Spinal cord (tissue), 10 donors: ENCODE data around the gene ADAMTS13. TPM values are rescaled to one million over a fixed set of nuclear protein-coding genes. Genes with fewer than 3 reads are reported as not detected.

Source experiments
- DNase-seq, 6 donors: peaks; one replicate each; pipeline versions ENCODE4 v3.0.0 to v3.0.0-alpha.2; 2013 to 2015; ENCODE audit warnings: low spot score in 6 of 6, low read depth in 4 of 6
- H3K27ac ChIP-seq: one replicate; pipeline ENCODE4 v1.5.1; 2013; ENCODE audit warnings: low read depth, low read length, control low read depth
- H3K27me3 ChIP-seq: one replicate; pipeline ENCODE4 v1.6.1; 2013; ENCODE audit warnings: low read length; ENCODE audit not compliant: control insufficient read depth, insufficient read depth
- H3K36me3 ChIP-seq: one replicate; pipeline ENCODE4 v1.6.1; 2013; ENCODE audit warnings: low read length; ENCODE audit not compliant: control insufficient read depth, insufficient read depth
- H3K4me1 ChIP-seq: one replicate; pipeline ENCODE4 v1.6.1; 2013; ENCODE audit warnings: low read length; ENCODE audit not compliant: control insufficient read depth, insufficient read depth
- H3K4me3 ChIP-seq: one replicate; pipeline ENCODE4 v1.5.1; 2013; ENCODE audit warnings: low read depth, low read length, control low read depth
- H3K9me3 ChIP-seq: one replicate; pipeline ENCODE4 v1.6.1; 2013; ENCODE audit warnings: low read length; ENCODE audit not compliant: control insufficient read depth, insufficient read depth
- WGBS: methylation state at CpG from one replicate; pipeline ENCODE4 v1.1.5; 2013; ENCODE audit warnings: missing lambda C conversion rate; ENCODE audit not compliant: insufficient coverage; 5-methylcytosine and 5-hydroxymethylcytosine counted together
- polyA plus RNA-seq, 2 donors: library from polyadenylated mRNA; unstranded; fragments of 120-200 nt; gene quantifications; one replicate each; pipeline ENCODE4 v1.2.1, GENCODE V29; 2013; ENCODE audit not compliant: insufficient read length in 2 of 2
- total RNA-seq, 2 donors: library from RNA; depleted of rRNA in 1 of 2; stranded (reverse); fragments of 120-200 nt in 1 of 2; fragments of >200 nt in 1 of 2; gene quantifications; one replicate each; pipeline versions ENCODE4 v1.2.3 to v1.2.4, GENCODE V29; 2013 to 2014
- donor health status: healthy.

ADAMTS13 gene
- total and polyA plus RNA-seq, 4 donors, result 2.4 to 16.5 (median 9.7) TPM

DNA sequence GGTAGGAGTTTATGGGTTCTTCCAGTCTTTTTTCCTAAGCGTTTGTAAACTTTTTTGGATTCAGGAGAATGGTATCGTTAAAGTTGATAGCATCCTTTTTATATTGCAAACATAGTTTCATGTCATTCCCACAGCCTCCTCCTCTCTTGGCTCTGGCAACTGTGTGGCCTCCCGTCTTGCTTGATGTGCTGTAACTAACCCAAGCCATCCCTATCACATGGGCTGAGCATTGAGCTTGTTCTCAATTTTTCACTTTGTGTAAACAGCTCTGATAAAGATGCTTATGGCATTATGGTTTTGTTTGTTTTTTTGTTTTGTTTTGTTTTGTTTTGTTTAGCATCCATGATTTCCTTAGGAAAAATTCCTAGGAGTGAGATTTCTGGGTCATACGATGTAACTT, 41.4 kb upstream of the ADAMTS13 start:
- no peak for DNase-seq
- Histone ChIP-seq H3K27ac (no peak overlapping the region), H3K4me3 (no peak overlapping the region), H3K9me3 (no peaks in the 10 kb centered on the region), H3K27me3 (no peaks in the 10 kb centered on the region), H3K36me3 (peaks cover 9% of the 10 kb centered on the region), H3K4me1 (peaks cover 10% of the 10 kb centered on the region)
- 80% methylated on average over 1 of the region's 4 CpGs for WGBS

DNA sequence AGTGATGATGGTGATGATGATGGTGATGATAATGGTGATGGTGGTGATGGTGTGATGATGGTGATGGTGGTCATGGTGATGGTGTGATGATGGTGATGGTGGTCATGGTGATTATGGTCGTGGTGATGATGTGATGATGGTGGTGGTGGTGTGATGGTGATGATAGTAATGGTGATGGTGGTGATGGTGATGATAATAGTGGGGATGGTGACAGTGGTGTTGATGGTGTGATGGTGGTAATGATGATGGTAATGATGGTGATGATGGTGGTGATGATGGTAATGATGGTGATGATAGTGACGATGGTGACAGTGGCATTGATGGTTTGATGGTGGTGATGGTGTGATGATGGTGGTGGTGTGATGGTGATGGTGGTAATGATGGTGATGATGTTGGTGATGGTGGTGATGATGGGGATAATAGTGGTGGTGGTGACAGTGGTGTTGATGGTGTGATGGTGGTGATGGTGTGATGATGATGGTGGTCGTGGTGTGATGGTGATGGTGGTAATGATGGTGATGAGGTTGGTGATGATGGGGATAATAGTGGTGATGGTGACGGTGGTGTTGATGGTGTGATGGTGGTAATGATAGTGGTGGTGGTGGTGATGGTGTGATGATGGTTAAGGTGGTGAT, 39.5 kb upstream of the ADAMTS13 start:
- H3K9me3 ChIP-seq, result no peaks in the 10 kb centered on the region
- 94% methylated on average over 4 of the region's 4 CpGs for WGBS
- H3K27me3 ChIP-seq, result no peaks in the 10 kb centered on the region
- H3K4me1 ChIP-seq, result no peaks in the 10 kb centered on the region
- no peak overlapping the region for H3K4me3 ChIP-seq
- no peak for DNase-seq
- peaks cover 19% of the 10 kb centered on the region for H3K36me3 ChIP-seq
- H3K27ac ChIP-seq, result no peak overlapping the region

DNA sequence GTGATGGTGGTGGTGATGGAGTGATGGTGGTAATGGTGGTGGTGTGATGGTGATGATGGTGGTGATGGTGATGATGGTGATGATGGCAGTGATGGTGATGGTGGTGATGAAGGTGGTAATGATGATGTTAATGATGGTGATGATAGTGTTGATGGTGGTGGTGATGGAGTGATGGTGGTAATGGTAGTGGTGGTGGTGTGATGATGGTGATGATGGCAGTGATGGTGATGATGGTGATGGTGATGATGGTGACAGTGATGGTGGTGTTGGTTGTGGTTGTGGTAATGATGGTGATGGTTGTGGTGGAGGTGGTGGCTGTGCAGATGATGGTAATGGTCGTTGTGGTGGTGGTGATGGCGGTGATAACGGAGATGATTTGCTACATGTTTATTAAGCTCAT, 38.7 kb upstream of the ADAMTS13 start:
- H3K36me3 ChIP-seq, result peaks cover 19% of the 10 kb centered on the region
- no peaks in the 10 kb centered on the region for H3K9me3 ChIP-seq
- H3K27me3 ChIP-seq, result no peaks in the 10 kb centered on the region
- WGBS, result 95% methylated on average over 3 of the region's 3 CpGs
- no peaks in the 10 kb centered on the region for H3K4me1 ChIP-seq
- DNase-seq, result no peak
- no peak overlapping the region for H3K27ac ChIP-seq
- no peak overlapping the region for H3K4me3 ChIP-seq

DNA sequence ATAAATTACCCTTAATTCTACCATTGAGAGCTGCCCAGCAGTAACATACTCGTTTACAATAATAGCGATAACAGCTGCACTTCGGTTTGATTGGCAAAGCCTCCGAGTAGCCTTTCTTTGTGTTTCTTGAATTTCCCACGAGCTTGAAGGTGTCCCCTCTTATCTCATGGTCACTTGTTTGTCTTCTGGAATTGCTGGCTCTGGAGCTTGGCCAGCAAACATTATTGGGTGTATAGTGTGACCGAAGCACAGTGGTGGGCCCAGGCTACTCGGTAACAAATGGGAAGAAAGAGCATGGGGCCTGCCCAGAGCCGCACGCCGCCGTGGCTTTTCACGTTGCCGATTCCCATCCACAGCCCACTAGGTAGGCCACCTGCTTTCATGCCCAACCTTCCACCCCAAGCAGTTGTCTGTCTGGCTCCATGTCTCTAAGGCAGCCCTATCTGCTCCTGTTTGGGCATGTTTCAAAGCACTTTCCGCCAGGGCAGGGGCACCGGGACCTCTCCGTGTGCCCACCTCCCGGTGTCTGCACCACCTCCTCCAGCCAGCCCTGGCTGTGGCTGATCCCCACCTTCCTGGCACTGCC, 37.3 kb upstream of the ADAMTS13 start:
- Histone ChIP-seq H3K9me3 (no peaks in the 10 kb centered on the region), H3K27ac (no peak overlapping the region), H3K27me3 (no peaks in the 10 kb centered on the region), H3K36me3 (peaks cover 19% of the 10 kb centered on the region), H3K4me3 (no peak overlapping the region), H3K4me1 (no peaks in the 10 kb centered on the region)
- 90% methylated on average over 17 of the region's 17 CpGs for WGBS
- no peak for DNase-seq

DNA sequence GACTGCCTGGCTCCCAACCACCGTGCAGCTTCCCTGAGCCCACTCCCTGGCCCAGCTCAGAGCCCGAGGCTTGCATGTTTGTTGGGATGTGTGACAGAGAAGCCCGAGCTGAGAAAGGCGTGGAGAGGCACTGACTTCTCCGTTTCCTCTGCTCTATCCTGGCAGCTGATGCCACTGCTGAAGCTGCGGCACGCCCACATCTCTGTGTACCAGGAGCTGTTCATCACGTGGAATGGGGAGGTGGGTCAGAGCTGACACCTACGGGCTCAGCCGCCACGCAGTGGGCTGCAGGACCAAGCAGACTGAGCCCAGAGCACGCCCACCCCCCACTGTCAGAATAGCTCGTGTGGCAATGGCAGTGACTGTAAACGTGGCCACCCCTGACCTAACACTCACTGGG, 36.7 kb upstream of the ADAMTS13 start:
- H3K9me3 ChIP-seq, result no peaks in the 10 kb centered on the region
- H3K4me3 ChIP-seq, result no peak overlapping the region
- no peak overlapping the region for H3K27ac ChIP-seq
- WGBS, result 89% methylated on average over 14 of the region's 14 CpGs
- H3K4me1 ChIP-seq, result no peaks in the 10 kb centered on the region
- peaks cover 19% of the 10 kb centered on the region for H3K36me3 ChIP-seq
- no peak for DNase-seq
- H3K27me3 ChIP-seq, result no peaks in the 10 kb centered on the region

DNA sequence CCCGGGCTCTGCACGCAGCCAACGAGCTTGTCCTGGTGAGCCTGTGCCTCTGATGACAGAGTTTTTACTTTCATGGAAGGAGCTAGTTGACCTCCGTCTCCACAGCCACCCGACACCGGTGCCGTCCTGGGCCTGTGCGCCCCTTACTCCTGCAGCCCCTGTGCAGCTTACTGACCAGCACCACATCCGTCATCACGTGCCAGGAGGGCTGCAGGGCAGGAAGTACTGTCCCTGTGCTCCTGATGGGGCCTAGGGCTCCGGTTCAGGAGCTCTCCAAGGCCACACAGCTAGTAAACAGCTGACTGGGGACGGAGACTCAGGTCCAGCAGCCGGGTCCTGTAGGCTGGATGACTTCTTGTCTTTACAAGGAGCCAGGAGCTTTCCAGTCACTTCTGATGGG, 35.8 kb upstream of the ADAMTS13 start:
- Histone ChIP-seq H3K4me3 (no peak overlapping the region), H3K27me3 (no peaks in the 10 kb centered on the region), H3K4me1 (no peaks in the 10 kb centered on the region), H3K36me3 (peaks cover 19% of the 10 kb centered on the region), H3K27ac (no peak overlapping the region), H3K9me3 (no peaks in the 10 kb centered on the region)
- 82% methylated on average over 13 of the region's 13 CpGs for WGBS
- DNase-seq, result no peak

DNA sequence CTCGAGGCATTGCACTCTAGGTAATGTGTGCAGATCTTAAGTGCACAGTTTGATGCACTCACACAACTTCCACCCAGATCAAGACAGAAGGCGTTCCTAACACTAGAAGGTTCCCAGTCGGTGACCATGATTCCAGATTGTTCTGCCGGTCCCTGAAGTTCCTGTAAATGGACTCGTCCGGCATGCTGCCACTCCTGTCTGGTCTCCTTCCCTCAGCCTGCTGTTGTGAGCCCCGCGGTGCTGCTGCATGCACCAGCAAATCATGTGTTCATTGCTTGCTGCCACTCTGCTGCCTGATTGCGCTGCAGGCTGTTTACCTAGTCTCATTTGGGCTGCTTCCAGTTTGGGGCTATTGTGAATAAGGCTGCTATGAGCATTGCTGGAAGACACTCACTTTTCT, 34.5 kb upstream of the ADAMTS13 start:
- peak in 1 of 6 donors; percentile 6 for DNase-seq
- Histone ChIP-seq H3K4me1 (no peaks in the 10 kb centered on the region), H3K4me3 (no peak overlapping the region), H3K27me3 (no peaks in the 10 kb centered on the region), H3K9me3 (no peaks in the 10 kb centered on the region), H3K36me3 (peaks cover 19% of the 10 kb centered on the region), H3K27ac (no peak overlapping the region)
- WGBS, result 87% methylated on average over 8 of the region's 9 CpGs

DNA sequence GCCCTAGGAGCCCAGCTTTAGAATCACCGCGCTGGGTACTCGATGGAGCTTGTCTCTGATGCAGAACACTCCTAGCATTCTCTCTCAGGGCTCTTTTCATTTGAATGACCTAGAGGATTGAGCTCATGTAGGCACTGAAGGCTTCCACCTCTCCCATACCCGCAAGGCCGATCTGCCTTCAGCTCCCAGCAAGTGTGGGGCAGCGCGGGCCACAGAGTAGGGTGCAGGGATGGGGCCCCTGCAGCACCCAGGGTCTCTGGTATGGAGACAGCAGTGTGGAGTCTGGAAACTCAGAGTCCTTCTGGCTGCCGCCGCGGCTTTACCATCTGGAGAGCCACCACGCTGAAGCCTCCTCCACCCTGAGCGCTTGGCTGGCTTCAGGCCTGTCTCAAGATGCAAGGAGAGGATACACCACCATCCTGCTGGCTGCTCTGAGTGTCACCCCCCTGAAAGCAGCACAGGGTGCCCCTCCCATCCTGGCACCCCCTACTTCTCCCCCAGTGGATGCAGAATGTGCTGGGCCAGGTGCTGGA, 33.1 kb upstream of the ADAMTS13 start:
- H3K9me3 ChIP-seq, result no peaks in the 10 kb centered on the region
- H3K4me1 ChIP-seq, result no peaks in the 10 kb centered on the region
- H3K4me3 ChIP-seq, result no peak overlapping the region
- DNase-seq, result no peak
- H3K27me3 ChIP-seq, result no peaks in the 10 kb centered on the region
- no peak overlapping the region for H3K27ac ChIP-seq
- 93% methylated on average over 11 of the region's 12 CpGs for WGBS
- peaks cover 19% of the 10 kb centered on the region for H3K36me3 ChIP-seq

DNA sequence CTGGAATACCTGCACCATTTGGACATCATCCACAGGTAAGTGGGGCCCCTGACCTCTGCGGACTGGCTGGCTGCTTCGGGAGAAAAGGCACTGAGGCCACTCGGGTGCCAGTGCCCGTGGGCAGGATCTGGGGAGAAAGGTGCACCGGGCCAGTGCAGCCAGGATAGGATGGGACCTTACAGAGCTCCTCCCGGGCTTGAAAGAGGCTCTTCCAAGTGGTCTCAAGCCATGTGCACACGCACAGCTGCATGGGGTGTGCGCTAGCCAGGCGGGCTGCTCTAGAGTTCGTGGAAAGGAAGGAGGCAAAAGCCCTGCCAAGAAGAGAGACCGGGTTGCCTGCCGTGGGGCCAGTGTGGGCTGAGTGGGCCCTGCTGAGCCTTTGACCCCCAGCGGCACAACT, 32.6 kb upstream of the ADAMTS13 start:
- DNase-seq, result no peak
- WGBS, result 85% methylated on average over 10 of the region's 13 CpGs
- Histone ChIP-seq H3K4me3 (no peak overlapping the region), H3K27ac (no peak overlapping the region), H3K9me3 (no peaks in the 10 kb centered on the region), H3K36me3 (peaks cover 19% of the 10 kb centered on the region), H3K27me3 (no peaks in the 10 kb centered on the region), H3K4me1 (no peaks in the 10 kb centered on the region)

DNA sequence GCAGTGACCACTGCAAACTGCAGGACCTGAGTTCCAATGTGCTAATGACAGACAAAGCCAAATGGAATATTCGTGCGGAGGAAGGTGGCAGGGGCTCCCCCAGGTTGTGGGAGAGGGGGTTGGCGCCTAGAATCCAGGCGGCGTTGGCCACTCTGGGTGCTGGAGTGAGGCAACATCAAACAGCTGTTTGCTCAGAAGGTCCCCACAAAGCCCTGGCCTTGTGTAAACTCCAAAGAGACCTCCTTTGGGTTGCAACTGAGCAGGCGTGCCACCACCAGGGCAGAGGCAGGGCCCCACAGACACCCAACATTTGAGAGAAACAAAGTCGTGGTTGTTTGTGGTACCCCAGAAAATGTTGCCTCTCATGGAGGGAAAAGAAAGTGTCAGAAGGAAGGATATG, 31.5 kb upstream of the ADAMTS13 start:
- WGBS, result 89% methylated on average over 7 of the region's 7 CpGs
- Histone ChIP-seq H3K27ac (no peak overlapping the region), H3K4me3 (no peak overlapping the region), H3K36me3 (peaks cover 10% of the 10 kb centered on the region), H3K9me3 (no peaks in the 10 kb centered on the region), H3K27me3 (no peaks in the 10 kb centered on the region), H3K4me1 (no peaks in the 10 kb centered on the region)
- DNase-seq, result no peak
